Ovary (tissue), 9 donors: ENCODE measurements around the gene HNRNPAB. TPM values are rescaled to one million over a fixed set of nuclear protein-coding genes. Genes with fewer than 3 reads are reported as not detected.

Source experiments
- DNase-seq, 5 donors: peaks; one replicate each; pipeline ENCODE4 v3.0.0-alpha.2; 2019 to 2020
- H3K27ac ChIP-seq, 2 donors: fragments of 200-600 bp; one replicate each; pipeline versions ENCODE4 v1.5.1 to v1.8.0; 2019 to 2022
- H3K27me3 ChIP-seq: fragments of 200-600 bp; one replicate; pipeline ENCODE4 v1.8.0; 2022
- H3K36me3 ChIP-seq: fragments of 200-600 bp; sonication (generic); one replicate; pipeline ENCODE4 v1.5.1; 2019
- H3K4me1 ChIP-seq: one replicate; pipeline ENCODE4 v1.8.1; 2013; ENCODE audit warnings: mild to moderate bottlenecking, moderate library complexity; ENCODE audit not compliant: insufficient read depth
- H3K4me3 ChIP-seq: fragments of 200-600 bp; sonication (generic); one replicate; pipeline ENCODE4 v1.5.1; 2017
- H3K9me3 ChIP-seq, 2 donors: fragments of 200-600 bp in 1 of 2; sonication (generic) in 1 of 2; one replicate each; pipeline versions ENCODE4 v1.5.1 to v1.8.1; 2013 to 2019; ENCODE audit warnings: mild to moderate bottlenecking in 1 of 2, moderate library complexity in 1 of 2
- EP300 ChIP-seq: sonication (generic); formaldehyde crosslinking; IDR thresholded peaks from one replicate; pipeline ENCODE4 v1.6.1; 2017; ENCODE audit warnings: antibody characterized with exemption
- POLR2A ChIP-seq: fragments of 450-650 bp; IDR thresholded peaks from one replicate; pipeline ENCODE4 v1.6.1; 2017; ENCODE audit warnings: antibody characterized with exemption, mild to moderate bottlenecking, moderate library complexity
- WGBS, 3 donors: extraction: QIAGEN DNeasy Blood & Tissue Kit in 1 of 3; methylation state at CpG; one replicate each; pipeline versions ENCODE4 v1.1.5 to v1.1.7; 2013 to 2017; 5-methylcytosine and 5-hydroxymethylcytosine counted together
- intact Hi-C, 4 donors: fragments of 100-400 bp; cut with DNase I; formaldehyde crosslinking; loops; one replicate each; pipeline versions ENCODE4 v1.11.0 to v1.15.1; 2022 to 2023
- polyA plus RNA-seq, 2 donors: library from polyadenylated mRNA; stranded (reverse); fragments of 200-250 nt in 1 of 2; fragments of 350-450 nt in 1 of 2; fragmentation: Illumina TruSeq in 1 of 2; extraction: RNeasy Lipid Tissue Mini Kit (QIAGEN cat#74804) in 1 of 2; gene quantifications; one replicate each; pipeline ENCODE4 v1.2.3, GENCODE V29; 2013 to 2014
- total RNA-seq, 7 donors: library from RNA; depleted of rRNA in 2 of 7; stranded (reverse); fragments of >200 nt in 2 of 7; fragmentation: NEBNext Ultra II Directional in 3 of 7; extraction: Animal tissue kit (Norgen Biotek cat#: 25700) in 3 of 7; gene quantifications; one replicate each; pipeline versions ENCODE4 v1.1.0 to v1.2.4, GENCODE V29; 2016 to 2023
- TF ChIP-seq, protein P1 (sequence below), 3 donors: fragments of 450-650 bp in 2 of 3; fragments of 200-600 bp in 1 of 3; IDR thresholded peaks; one replicate each; pipeline versions ENCODE4 v1.5.1 to v1.8.0; 2016 to 2022; ENCODE audit warnings: antibody characterized with exemption in 3 of 3, mild to moderate bottlenecking in 1 of 3
- donor health status: DM: no; HTN: no; CAD: no; lungs with moderate emphysema.
- donor health status: DM: no; HTN: no; CAD: no.
- donor health status: Bipolar disorder and iron deficiency.
- donor health status: DM: yes; HTN: yes; CAD: no.
- donor health status: DM: no; HTN: no; CAD: no.
- donor health status: DM: yes; HTN: yes; CAD: no.

HNRNPAB gene
- total and polyA plus RNA-seq, 9 donors: 42.0 to 132 (median 102) TPM

DNA sequence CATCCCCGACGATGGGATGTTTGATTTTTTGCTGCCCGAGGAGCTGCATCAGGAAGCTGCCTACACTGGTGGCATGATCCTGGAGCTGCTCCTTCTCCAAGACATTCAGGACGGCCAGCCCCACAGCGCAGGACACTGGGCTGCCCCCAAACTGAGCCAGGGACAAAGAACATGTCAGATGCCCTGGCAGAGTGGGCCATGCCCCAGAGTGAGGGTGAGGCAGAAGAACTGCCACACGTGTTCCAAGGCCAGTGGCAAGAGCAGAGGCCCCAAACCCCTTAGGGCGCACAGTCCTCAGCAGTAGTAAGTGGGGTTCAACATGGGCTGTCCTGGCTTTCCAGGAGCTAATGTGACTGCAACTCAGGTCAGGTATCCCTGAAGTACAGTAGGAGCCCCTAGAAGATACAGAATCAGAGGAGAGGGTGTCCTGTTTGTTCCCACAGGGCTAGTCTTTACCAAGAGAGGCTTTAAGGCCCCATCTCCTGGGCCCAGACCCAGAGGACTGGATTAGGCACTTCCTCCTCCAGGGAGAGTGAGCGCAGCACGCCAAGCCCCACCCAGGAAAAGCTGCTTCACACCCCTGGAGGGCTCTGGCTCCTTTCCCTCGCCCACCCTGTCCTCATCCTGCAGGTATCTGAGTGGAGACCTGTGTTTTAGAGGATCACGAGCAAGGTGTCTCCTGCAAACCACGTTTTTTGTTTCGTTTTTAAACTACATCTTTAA, 11.1 kb downstream of the HNRNPAB start:
- intact Hi-C loops: no loop called here
- H3K27ac ChIP-seq: no peak overlapping the region
- H3K36me3 ChIP-seq: no peaks in the 10 kb centered on the region
- no peaks in the 10 kb centered on the region for H3K27me3 ChIP-seq
- H3K9me3 ChIP-seq: no peaks in the 10 kb centered on the region
- H3K4me3 ChIP-seq: no peak overlapping the region
- TF ChIP-seq EP300 (no peak), POLR2A (no peak)
- TF ChIP-seq, protein P1, sequence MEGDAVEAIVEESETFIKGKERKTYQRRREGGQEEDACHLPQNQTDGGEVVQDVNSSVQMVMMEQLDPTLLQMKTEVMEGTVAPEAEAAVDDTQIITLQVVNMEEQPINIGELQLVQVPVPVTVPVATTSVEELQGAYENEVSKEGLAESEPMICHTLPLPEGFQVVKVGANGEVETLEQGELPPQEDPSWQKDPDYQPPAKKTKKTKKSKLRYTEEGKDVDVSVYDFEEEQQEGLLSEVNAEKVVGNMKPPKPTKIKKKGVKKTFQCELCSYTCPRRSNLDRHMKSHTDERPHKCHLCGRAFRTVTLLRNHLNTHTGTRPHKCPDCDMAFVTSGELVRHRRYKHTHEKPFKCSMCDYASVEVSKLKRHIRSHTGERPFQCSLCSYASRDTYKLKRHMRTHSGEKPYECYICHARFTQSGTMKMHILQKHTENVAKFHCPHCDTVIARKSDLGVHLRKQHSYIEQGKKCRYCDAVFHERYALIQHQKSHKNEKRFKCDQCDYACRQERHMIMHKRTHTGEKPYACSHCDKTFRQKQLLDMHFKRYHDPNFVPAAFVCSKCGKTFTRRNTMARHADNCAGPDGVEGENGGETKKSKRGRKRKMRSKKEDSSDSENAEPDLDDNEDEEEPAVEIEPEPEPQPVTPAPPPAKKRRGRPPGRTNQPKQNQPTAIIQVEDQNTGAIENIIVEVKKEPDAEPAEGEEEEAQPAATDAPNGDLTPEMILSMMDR (IDR thresholded peaks at IDR 0.05): no peak
- 76 to 78% (median 77%) methylated on average over 13 of the region's 13 CpGs for WGBS, 3 donors
- no peak for DNase-seq
- H3K4me1 ChIP-seq: peaks cover 1% of the 10 kb centered on the region

DNA sequence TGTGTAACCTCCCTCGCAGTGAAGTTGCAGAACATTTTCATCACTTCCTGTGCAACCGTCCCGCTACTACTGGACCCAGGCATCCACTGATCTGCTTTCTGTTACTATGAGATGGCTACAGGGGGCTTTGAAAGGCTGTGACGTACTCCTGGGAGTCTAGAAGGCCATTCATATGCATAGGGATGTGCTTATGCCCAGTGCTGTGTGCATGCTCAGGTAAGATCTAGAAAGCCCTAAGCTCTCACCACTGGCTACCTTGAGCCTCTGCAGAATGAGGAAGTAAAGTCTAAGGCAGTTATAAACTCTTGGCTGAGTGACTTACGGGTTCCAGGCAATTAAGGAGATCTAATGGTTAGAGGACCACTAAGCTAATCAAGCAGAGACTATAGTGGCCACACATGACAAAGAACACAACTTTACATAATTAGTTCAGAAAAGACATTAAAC, 11.8 kb downstream of the HNRNPAB start:
- TF ChIP-seq EP300 (no peak), POLR2A (no peak)
- TF ChIP-seq, protein P1 (IDR thresholded peaks at IDR 0.05): no peak
- no peaks in the 10 kb centered on the region for H3K27me3 ChIP-seq
- DNase-seq: no peak
- H3K9me3 ChIP-seq: no peaks in the 10 kb centered on the region
- no peak overlapping the region for H3K4me3 ChIP-seq
- intact Hi-C loops: no loop called here
- H3K27ac ChIP-seq: no peak overlapping the region
- no peaks in the 10 kb centered on the region for H3K36me3 ChIP-seq
- 88 to 93% (median 93%) methylated on average over 5 of the region's 5 CpGs for WGBS, 3 donors
- H3K4me1 ChIP-seq: peaks cover 1% of the 10 kb centered on the region

DNA sequence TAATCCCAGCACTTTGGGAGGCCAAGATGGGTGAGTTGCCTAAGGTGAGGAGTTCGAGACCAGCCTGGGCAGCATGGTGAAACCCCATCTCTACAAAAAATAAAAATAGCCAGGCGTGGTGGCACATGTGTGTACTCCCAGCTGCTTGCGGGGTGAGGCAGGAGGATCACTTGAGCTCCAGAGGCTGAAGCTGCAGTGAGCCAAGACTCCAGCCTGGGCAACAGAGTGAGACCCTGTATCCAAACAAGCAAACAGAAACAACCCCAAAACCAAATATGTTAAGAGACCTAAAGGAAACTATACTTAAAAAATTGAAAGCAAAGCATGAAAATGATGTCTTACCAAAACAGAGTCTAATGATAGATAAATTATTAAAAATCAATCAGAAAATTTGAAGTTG, 12.4 kb downstream of the HNRNPAB start:
- Histone ChIP-seq H3K4me1 (peaks cover 1% of the 10 kb centered on the region), H3K27me3 (no peaks in the 10 kb centered on the region), H3K9me3 (no peaks in the 10 kb centered on the region), H3K36me3 (no peaks in the 10 kb centered on the region), H3K4me3 (no peak overlapping the region), H3K27ac (no peak overlapping the region)
- intact Hi-C loops: no loop called here
- TF ChIP-seq POLR2A: no peak
- TF ChIP-seq, protein P1 (IDR thresholded peaks at IDR 0.05): no peak
- WGBS, 3 donors: 90 to 99% (median 92%) methylated on average over 3 of the region's 3 CpGs
- no peak for DNase-seq

DNA sequence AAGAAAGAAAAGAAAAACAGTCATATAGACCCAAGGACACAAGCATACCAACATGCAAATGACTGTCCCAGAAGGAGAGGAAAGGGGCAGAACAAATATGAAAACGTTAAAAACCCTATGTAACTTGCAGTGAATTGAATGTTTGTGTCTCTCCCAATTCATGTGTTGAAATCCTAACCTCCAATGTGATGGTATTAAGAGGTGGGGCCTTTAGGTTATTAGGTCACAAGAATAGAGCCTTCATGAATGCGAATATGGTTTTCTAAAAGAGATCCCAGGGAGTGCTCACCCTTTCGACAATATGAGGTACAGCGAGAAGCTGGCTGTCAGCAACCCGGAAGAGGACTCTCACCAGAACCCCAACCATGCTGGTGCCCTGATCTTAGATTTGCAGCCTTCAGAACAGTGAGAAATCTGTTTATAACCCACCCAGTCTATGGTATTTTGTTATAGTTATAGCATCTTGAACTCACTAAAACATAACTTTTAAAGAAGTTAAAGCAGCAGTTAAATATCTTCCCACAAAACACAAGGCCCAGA, 14.0 kb downstream of the HNRNPAB start:
- no peak for DNase-seq
- Histone ChIP-seq H3K4me3 (no peak overlapping the region), H3K27me3 (no peaks in the 10 kb centered on the region), H3K9me3 (no peaks in the 10 kb centered on the region), H3K27ac (no peak overlapping the region), H3K36me3 (no peaks in the 10 kb centered on the region), H3K4me1 (peaks cover 1% of the 10 kb centered on the region)
- TF ChIP-seq, protein P1 (IDR thresholded peaks at IDR 0.05): no peak
- no peak for TF ChIP-seq EP300
- no peak for TF ChIP-seq POLR2A
- 74 to 84% (median 83%) methylated on average over 5 of the region's 5 CpGs for WGBS, 3 donors
- intact Hi-C loops: no loop called here
